ENCODE data around the gene DPAGT1. TPM values are rescaled to one million over a fixed set of nuclear protein-coding genes. Genes with fewer than 3 reads are reported as not detected.

Gene DPAGT1
- total RNA-seq, 4 donors from 2014 or later, result 2.8 to 30.6 (median 16.9) TPM

- Histone ChIP-seq H3K27me3 (no peaks in the 10 kb centered on the region), H3K4me3 (peak within 1 kb of the TSS; percentile 86 to 88), H3K27ac (peak within 1 kb of the TSS; percentile 79 to 93), H3K9me3 (no peaks in the 10 kb centered on the region), H3K36me3 (no peaks in the 10 kb centered on the region), H3K4me1 (peaks cover 4 to 18% of the 10 kb centered on the region in 2 donors)
- peak; percentile 74 to 83 for TF ChIP-seq POLR2A (IDR thresholded peaks at IDR 0.05)
- TF ChIP-seq CTCF (IDR thresholded peaks at IDR 0.05), result peak in 1 of 4 experiments; percentile 37
- peak; percentile 97 to 98 for DNase-seq
- intact Hi-C loops (cut with DNase I; ENCODE audit: low total_unique reads), result no loop called here
These were observed 44.5 kb downstream of the DPAGT1 start, which contains the start of gene HYOU1 for GRCh38 chr11:119057000-119057769. TSS of gene HYOU1 (minus strand) at chr11:119057205. CDS start at chr11:119056160, 1,045 bp downstream.

- TF ChIP-seq CTCF (IDR thresholded peaks at IDR 0.05) (no peak), POLR2A (IDR thresholded peaks at IDR 0.05) (no peak)
- intact Hi-C loops (cut with DNase I; ENCODE audit: low total_unique reads), result no loop called here
- H3K4me3 ChIP-seq, result peak overlapping the region; percentile 61 to 86
- H3K27me3 ChIP-seq, result no peaks in the 10 kb centered on the region
- H3K36me3 ChIP-seq, result no peaks in the 10 kb centered on the region
- H3K9me3 ChIP-seq, result no peaks in the 10 kb centered on the region
- peak in 1 of 2 donors; percentile 41 for DNase-seq
- H3K4me1 ChIP-seq, result peaks cover 4 to 18% of the 10 kb centered on the region in 2 donors
- H3K27ac ChIP-seq, result peak overlapping the region; percentile 66 to 82
These were observed 45.1 kb downstream of the DPAGT1 start for GRCh38 chr11:119056421-119056999.

- Histone ChIP-seq H3K4me3 (peak overlapping the region; percentile 61 to 86), H3K36me3 (no peaks in the 10 kb centered on the region), H3K4me1 (peaks cover 4 to 18% of the 10 kb centered on the region in 2 donors), H3K9me3 (no peaks in the 10 kb centered on the region), H3K27ac (peak overlapping the region in 1 of 2 donors; percentile 66), H3K27me3 (no peaks in the 10 kb centered on the region)
- DNase-seq, result no peak
- intact Hi-C loops (cut with DNase I; ENCODE audit: low total_unique reads), result no loop called here
- TF ChIP-seq CTCF (IDR thresholded peaks at IDR 0.05) (no peak), POLR2A (IDR thresholded peaks at IDR 0.05) (no peak)
These were observed 45.8 kb downstream of the DPAGT1 start for GRCh38 chr11:119055901-119056300.

GRCh38 chr11:119054418-119054817 lies 47.2 kb downstream of the DPAGT1 start:
- Histone ChIP-seq H3K4me3 (no peak overlapping the region), H3K36me3 (no peaks in the 10 kb centered on the region), H3K27me3 (no peaks in the 10 kb centered on the region), H3K9me3 (no peaks in the 10 kb centered on the region), H3K27ac (no peak overlapping the region), H3K4me1 (peaks cover 4 to 18% of the 10 kb centered on the region in 2 donors)
- no peak for DNase-seq
- TF ChIP-seq POLR2A (IDR thresholded peaks at IDR 0.05), result no peak
- TF ChIP-seq CTCF (IDR thresholded peaks at IDR 0.05), result no peak
- intact Hi-C loops (cut with DNase I; ENCODE audit: low total_unique reads), result no loop called here

Measured in uterus (tissue), 4 donors.